Measurements from ENCODE around the gene SSMEM1. TPM values are rescaled to one million over a fixed set of nuclear protein-coding genes. Genes with fewer than 3 reads are reported as not detected.

Gene SSMEM1
- total RNA-seq, 2 experiments from 2014 or later = not detected

DNA sequence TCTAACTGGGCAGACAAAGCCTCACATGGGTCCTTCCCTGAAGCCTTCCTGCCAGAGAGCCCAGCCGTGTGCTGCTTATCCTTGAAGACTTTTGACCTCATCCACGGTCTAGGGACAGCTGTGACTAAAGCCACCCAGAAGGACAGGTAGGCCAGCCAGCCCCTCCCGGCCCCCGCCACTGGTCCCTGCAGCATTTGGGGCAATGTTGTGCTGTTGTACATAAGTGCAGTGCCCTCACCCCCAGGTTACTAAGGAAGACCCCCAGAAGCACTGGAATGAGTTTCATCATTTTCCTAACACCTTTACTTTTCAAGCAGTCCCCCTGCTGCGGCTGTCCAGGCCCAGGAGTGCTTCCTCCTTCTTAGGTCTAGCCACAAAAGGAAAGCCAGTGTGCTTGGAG lies 45.5 kb upstream of the SSMEM1 start:
- ChIA-PET CTCF (ENCODE audit: unreplicated experiment) (no interaction called here), POLR2A (no interaction called here)
- no peaks in the 10 kb centered on the region for H4K20me1 ChIP-seq (ENCODE audit: insufficient read depth, low read length)
- H3K4me1 ChIP-seq (ENCODE audit: insufficient read depth, low read length, poor library complexity, severe bottlenecking) = no peaks in the 10 kb centered on the region
- no peak for DNase-seq (ENCODE audit: low spot score)
- BruUV-seq (replicated peaks) = no TSS peak
- no peaks in the 10 kb centered on the region for H3K79me2 ChIP-seq (ENCODE audit: insufficient read depth, low read depth, low read length)
- no peaks in the 10 kb centered on the region for H3K9me3 ChIP-seq (ENCODE audit: low read length)
- H2AFZ ChIP-seq (ENCODE audit: low read length) = no peak overlapping the region
- H3K27ac ChIP-seq (ENCODE audit: low read depth, low read length, poor library complexity, severe bottlenecking) = no peak overlapping the region
- intact Hi-C loops (cut with micrococcal nuclease; ENCODE audit: unreplicated experiment) = no loop called here
- no peak for TF ChIP-seq EZH2phosphoT487 (IDR thresholded peaks at IDR 0.05; ENCODE audit: borderline replicate concordance, low read depth, low read length)
- no peak for TF ChIP-seq CTCF (conservative IDR thresholded peaks at IDR 0.05; ENCODE audit: low read length)
- H3K36me3 ChIP-seq (ENCODE audit: insufficient read depth, low read length) = peaks cover 81% of the 10 kb centered on the region
- no peaks in the 10 kb centered on the region for H3K9me2 ChIP-seq (ENCODE audit: insufficient read depth, low read length)
- no peak overlapping the region for H3K4me2 ChIP-seq (ENCODE audit: low read length)
- H3K4me3 ChIP-seq (ENCODE audit: low read depth, low read length, poor library complexity, severe bottlenecking) = no peak overlapping the region

DNA sequence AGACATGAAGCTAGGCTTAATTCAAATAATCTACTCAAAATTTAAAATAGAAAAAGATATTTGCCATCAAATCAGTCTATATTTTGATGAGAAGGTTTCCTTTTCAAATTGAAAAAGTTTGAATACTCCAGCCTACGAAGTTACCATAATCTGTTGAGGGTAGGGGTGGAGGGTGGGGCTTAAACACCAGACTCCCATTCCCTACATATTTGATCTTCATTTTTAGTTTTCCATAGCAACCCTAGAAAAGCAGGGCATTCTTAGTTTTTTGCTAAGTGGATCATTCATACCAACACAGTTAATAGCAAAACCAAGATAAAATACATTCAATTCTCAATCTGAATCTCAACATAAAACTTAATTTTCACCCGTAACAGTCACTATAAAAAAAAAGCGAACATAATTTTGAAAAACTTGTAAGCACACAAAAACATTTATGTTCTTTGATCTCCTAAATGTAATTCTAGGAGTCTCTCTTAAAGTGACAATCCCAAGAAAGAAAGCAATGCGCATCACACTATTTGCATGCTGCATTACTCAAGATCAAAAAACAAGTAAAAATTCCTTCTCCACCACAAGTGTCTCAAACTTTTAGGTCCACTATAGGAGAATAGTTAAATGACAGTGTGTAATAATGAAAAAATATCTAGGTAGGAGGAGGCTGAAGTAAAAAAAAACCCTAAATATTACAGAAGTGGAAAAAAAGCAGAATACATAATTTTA lies 33.3 kb upstream of the SSMEM1 start:
- POLR2A ChIA-PET = interaction anchor here (1.2 kb wide), 1 partner anchor 13 kb away, joined by 6 read pairs; no protein-coding TSS in a partner anchor
- CTCF ChIA-PET (ENCODE audit: unreplicated experiment) = no interaction called here
- TF ChIP-seq EZH2phosphoT487 (IDR thresholded peaks at IDR 0.05; ENCODE audit: borderline replicate concordance, low read depth, low read length) (no peak), CTCF (conservative IDR thresholded peaks at IDR 0.05; ENCODE audit: low read length) (no peak)

DNA sequence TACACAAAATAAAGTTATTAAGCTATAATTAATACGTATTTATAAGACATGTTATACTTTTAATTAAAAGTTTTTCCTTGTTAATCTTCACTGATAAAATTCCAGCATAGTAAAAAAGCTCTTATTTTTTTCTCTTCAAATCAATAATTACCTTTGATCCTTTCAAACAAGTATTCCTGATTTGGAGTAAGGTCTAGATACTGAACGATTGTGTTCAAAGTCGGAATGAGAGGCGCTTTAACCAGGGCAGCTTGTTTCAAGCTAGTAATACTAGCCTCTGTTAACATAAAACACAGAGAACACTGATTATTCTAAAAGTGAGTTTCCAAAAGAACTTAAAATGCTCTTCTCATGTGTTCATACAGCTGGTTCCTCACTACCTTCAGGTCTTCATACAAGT lies 29.4 kb upstream of the SSMEM1 start:
- H3K27ac ChIP-seq (ENCODE audit: low read depth, low read length, poor library complexity, severe bottlenecking) = no peak overlapping the region
- no peaks in the 10 kb centered on the region for H3K4me1 ChIP-seq (ENCODE audit: insufficient read depth, low read length, poor library complexity, severe bottlenecking)
- ChIA-PET POLR2A (interaction anchor here (0.7 to 1.2 kb wide), 3 partner anchors 10 to 27 kb away, joined by 3 read pairs; partner anchors contain the start of gene TMEM209), CTCF (ENCODE audit: unreplicated experiment) (interaction anchor here (0.9 kb wide), 1 partner anchor 18 kb away, joined by 3 read pairs; no protein-coding TSS in a partner anchor)
- no peaks in the 10 kb centered on the region for H3K9me3 ChIP-seq (ENCODE audit: low read length)
- no peak overlapping the region for H2AFZ ChIP-seq (ENCODE audit: low read length)
- H3K4me2 ChIP-seq (ENCODE audit: low read length) = no peak overlapping the region
- H3K9me2 ChIP-seq (ENCODE audit: insufficient read depth, low read length) = no peaks in the 10 kb centered on the region
- no peak for TF ChIP-seq CTCF (conservative IDR thresholded peaks at IDR 0.05; ENCODE audit: low read length)
- no peak for TF ChIP-seq EZH2phosphoT487 (IDR thresholded peaks at IDR 0.05; ENCODE audit: borderline replicate concordance, low read depth, low read length)
- no peaks in the 10 kb centered on the region for H4K20me1 ChIP-seq (ENCODE audit: insufficient read depth, low read length)
- H3K79me2 ChIP-seq (ENCODE audit: insufficient read depth, low read depth, low read length) = no peaks in the 10 kb centered on the region
- peaks cover 84% of the 10 kb centered on the region for H3K36me3 ChIP-seq (ENCODE audit: insufficient read depth, low read length)
- intact Hi-C loops (cut with micrococcal nuclease; ENCODE audit: unreplicated experiment) = no loop called here
- no TSS peak for BruUV-seq (replicated peaks)
- DNase-seq (ENCODE audit: low spot score) = no peak
- H3K4me3 ChIP-seq (ENCODE audit: low read depth, low read length, poor library complexity, severe bottlenecking) = no peak overlapping the region

More for the DNA sequence above, 33.3 kb upstream of the SSMEM1 start:
- H3K79me2 ChIP-seq (ENCODE audit: insufficient read depth, low read depth, low read length) = no peaks in the 10 kb centered on the region
- H4K20me1 ChIP-seq (ENCODE audit: insufficient read depth, low read length) = no peaks in the 10 kb centered on the region
- no peak overlapping the region for H3K4me2 ChIP-seq (ENCODE audit: low read length)
- peaks cover 80% of the 10 kb centered on the region for H3K36me3 ChIP-seq (ENCODE audit: insufficient read depth, low read length)
- intact Hi-C loops (cut with micrococcal nuclease; ENCODE audit: unreplicated experiment) = no loop called here
- H3K4me3 ChIP-seq (ENCODE audit: low read depth, low read length, poor library complexity, severe bottlenecking) = no peak overlapping the region
- no peak overlapping the region for H3K27ac ChIP-seq (ENCODE audit: low read depth, low read length, poor library complexity, severe bottlenecking)
- no peaks in the 10 kb centered on the region for H3K4me1 ChIP-seq (ENCODE audit: insufficient read depth, low read length, poor library complexity, severe bottlenecking)
- no peaks in the 10 kb centered on the region for H3K9me3 ChIP-seq (ENCODE audit: low read length)
- no peaks in the 10 kb centered on the region for H3K9me2 ChIP-seq (ENCODE audit: insufficient read depth, low read length)
- DNase-seq (ENCODE audit: low spot score) = no peak
- BruUV-seq (replicated peaks) = no TSS peak
- no peak overlapping the region for H2AFZ ChIP-seq (ENCODE audit: low read length)
